ENCODE measurements around the gene AGAP4. TPM values are rescaled to one million over a fixed set of nuclear protein-coding genes. Genes with fewer than 3 reads are reported as not detected.
A peak's percentile ranks its signal among the peaks of the same experiment; 100 is the strongest.
"Not testable (repeated sequence)": the region's sequence is repeated elsewhere in the genome, so short reads cannot be mapped to it uniquely, and the experiment has no call there.

AGAP4 gene
- total RNA-seq, 1 experiment from 2014 or later: 21.2 TPM

DNA sequence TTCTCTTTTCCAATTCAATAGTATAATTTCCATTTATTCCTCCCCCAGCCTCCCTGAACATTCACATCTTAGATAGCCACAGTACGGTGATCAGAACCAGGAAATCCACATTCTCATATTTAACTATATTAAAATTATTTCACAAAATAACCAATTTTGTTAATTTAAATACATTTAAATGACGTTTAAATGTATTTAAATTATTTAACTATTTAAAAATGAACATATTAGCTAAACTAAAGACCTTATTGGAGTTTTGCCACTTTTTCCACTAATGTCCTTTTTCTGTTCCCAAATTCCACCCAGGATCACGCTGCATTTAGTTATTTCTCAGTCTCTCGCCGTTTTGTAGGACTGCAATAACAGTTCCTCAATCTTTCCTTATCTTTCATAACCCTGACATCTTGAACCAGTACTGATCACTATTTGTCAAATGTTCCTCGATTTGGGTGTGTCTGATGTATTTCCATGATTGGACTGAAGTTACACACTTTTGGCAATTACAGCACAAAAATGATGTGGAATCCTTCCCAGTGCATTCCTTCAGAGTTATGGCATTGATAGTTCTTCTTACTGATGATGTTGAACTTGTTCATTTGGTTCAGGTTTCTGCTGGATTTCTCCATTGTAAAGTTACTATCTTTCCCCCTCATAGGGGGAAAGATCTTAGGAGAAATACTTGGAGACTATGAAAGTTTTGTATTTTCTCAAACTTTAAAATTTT is 27.0 kb downstream of the AGAP4 start:
- H3K27me3 Mint-ChIP-seq (ENCODE audit: low read depth); ATAC-seq; POLR2A ChIA-PET; H3K27ac Mint-ChIP-seq; CTCF ChIA-PET; DNase-seq (ENCODE audit: low spot score); H3K4me3 Mint-ChIP-seq; H3K36me3 Mint-ChIP-seq; H3K4me1 Mint-ChIP-seq: not testable (repeated sequence)
- TF ChIP-seq HMGA2 (CRISPR knock-in tag; IDR thresholded peaks at IDR 0.05): peak; percentile 57; the same call in 1 of the 2 replicates
- peaks cover 20% of the 10 kb centered on the region for H3K9me3 Mint-ChIP-seq

DNA sequence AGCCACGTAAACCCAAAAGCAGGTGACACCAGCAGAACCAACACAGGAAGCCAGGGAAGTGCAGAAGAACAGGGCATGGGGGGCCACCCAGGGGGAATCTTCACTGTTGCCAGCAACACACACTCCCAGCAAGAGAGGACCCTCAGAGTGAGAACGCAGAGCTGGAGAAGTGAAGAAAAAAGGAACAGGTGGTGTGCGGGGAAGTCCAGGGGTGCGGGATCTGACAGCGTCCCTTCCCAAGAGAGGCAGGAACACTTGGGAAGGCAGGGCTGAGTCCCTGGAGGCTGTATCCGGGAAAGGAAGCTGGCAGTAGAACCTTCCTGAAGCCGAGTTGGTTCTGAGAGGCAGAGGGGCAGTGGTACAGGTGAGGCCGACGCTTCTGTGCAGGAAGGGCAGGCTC is 27.7 kb downstream of the AGAP4 start:
- CTCF ChIA-PET: no interaction called here
- H3K27ac Mint-ChIP-seq: no peak overlapping the region

DNA sequence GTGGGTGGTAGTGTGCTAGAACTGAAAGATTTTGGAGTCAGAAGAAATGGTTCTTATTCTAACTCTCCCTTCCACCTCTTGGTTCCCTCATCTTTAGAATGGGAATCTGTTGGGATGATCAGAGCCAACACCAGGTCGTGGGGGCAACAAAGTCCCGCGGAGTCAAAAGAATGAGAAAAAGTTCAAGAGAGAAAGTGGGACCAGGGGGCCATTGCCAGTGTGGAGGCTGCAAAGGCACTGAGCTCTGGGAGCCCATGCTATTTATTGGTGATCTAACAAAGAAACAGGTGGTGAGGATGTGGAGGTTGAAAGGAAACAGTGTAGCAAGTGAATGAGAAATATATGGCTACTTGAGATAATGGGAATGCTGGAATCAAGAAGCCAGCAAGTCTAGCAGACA is 29.4 kb downstream of the AGAP4 start:
- Mint-ChIP-seq H3K27me3 (ENCODE audit: low read depth) (no peaks in the 10 kb centered on the region), H3K9me3 (peaks cover 20% of the 10 kb centered on the region), H3K4me3 (no peak overlapping the region), H3K36me3 (peaks cover 8% of the 10 kb centered on the region), H3K4me1 (0 out of 2 replicates have a peak, but pooled peaks cover 3% of the 10 kb centered on the region), H3K27ac (no peak overlapping the region)
- no peak for TF ChIP-seq CREB1 (CRISPR knock-in tag; IDR thresholded peaks at IDR 0.05)
- TF ChIP-seq, protein P1, sequence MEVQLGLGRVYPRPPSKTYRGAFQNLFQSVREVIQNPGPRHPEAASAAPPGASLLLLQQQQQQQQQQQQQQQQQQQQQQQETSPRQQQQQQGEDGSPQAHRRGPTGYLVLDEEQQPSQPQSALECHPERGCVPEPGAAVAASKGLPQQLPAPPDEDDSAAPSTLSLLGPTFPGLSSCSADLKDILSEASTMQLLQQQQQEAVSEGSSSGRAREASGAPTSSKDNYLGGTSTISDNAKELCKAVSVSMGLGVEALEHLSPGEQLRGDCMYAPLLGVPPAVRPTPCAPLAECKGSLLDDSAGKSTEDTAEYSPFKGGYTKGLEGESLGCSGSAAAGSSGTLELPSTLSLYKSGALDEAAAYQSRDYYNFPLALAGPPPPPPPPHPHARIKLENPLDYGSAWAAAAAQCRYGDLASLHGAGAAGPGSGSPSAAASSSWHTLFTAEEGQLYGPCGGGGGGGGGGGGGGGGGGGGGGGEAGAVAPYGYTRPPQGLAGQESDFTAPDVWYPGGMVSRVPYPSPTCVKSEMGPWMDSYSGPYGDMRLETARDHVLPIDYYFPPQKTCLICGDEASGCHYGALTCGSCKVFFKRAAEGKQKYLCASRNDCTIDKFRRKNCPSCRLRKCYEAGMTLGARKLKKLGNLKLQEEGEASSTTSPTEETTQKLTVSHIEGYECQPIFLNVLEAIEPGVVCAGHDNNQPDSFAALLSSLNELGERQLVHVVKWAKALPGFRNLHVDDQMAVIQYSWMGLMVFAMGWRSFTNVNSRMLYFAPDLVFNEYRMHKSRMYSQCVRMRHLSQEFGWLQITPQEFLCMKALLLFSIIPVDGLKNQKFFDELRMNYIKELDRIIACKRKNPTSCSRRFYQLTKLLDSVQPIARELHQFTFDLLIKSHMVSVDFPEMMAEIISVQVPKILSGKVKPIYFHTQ (CRISPR knock-in tag; IDR thresholded peaks at IDR 0.05): no peak
- TF ChIP-seq ZNF317 (CRISPR knock-in tag; IDR thresholded peaks at IDR 0.05; ENCODE audit: borderline replicate concordance, low read depth): no peak
- TF ChIP-seq NR3C1 (CRISPR knock-in tag; conservative IDR thresholded peaks at IDR 0.05; ENCODE audit: low read depth): no peak
- TF ChIP-seq, protein P2, sequence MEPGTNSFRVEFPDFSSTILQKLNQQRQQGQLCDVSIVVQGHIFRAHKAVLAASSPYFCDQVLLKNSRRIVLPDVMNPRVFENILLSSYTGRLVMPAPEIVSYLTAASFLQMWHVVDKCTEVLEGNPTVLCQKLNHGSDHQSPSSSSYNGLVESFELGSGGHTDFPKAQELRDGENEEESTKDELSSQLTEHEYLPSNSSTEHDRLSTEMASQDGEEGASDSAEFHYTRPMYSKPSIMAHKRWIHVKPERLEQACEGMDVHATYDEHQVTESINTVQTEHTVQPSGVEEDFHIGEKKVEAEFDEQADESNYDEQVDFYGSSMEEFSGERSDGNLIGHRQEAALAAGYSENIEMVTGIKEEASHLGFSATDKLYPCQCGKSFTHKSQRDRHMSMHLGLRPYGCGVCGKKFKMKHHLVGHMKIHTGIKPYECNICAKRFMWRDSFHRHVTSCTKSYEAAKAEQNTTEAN (CRISPR knock-in tag; IDR thresholded peaks at IDR 0.05): no peak
- no peak for TF ChIP-seq MXD4 (CRISPR knock-in tag; IDR thresholded peaks at IDR 0.05; ENCODE audit: borderline replicate concordance)
- TF ChIP-seq, protein P3, sequence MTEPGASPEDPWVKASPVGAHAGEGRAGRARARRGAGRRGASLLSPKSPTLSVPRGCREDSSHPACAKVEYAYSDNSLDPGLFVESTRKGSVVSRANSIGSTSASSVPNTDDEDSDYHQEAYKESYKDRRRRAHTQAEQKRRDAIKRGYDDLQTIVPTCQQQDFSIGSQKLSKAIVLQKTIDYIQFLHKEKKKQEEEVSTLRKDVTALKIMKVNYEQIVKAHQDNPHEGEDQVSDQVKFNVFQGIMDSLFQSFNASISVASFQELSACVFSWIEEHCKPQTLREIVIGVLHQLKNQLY (CRISPR knock-in tag; IDR thresholded peaks at IDR 0.05): no peak
- no peak for TF ChIP-seq TEAD4 (CRISPR knock-in tag; IDR thresholded peaks at IDR 0.05)
- POLR2A ChIA-PET: no interaction called here
- DNase-seq (ENCODE audit: low spot score): no peak
- CTCF ChIA-PET: no interaction called here
- no peak for ATAC-seq

More for the DNA sequence above, 27.7 kb downstream of the AGAP4 start:
- H3K36me3 Mint-ChIP-seq: peaks cover 8% of the 10 kb centered on the region
- no peaks in the 10 kb centered on the region for H3K27me3 Mint-ChIP-seq (ENCODE audit: low read depth)
- peaks cover 20% of the 10 kb centered on the region for H3K9me3 Mint-ChIP-seq
- DNase-seq (ENCODE audit: low spot score) (no peak), ATAC-seq (no peak)
- 0 out of 2 replicates have a peak, but pooled peaks cover under 1% of the 10 kb centered on the region for H3K4me1 Mint-ChIP-seq
- no peak overlapping the region for H3K4me3 Mint-ChIP-seq
- TF ChIP-seq, protein P2 (CRISPR knock-in tag; IDR thresholded peaks at IDR 0.05): no peak
- no peak for TF ChIP-seq NR1H2 (CRISPR knock-in tag; IDR thresholded peaks at IDR 0.05)
- TF ChIP-seq, protein P4, sequence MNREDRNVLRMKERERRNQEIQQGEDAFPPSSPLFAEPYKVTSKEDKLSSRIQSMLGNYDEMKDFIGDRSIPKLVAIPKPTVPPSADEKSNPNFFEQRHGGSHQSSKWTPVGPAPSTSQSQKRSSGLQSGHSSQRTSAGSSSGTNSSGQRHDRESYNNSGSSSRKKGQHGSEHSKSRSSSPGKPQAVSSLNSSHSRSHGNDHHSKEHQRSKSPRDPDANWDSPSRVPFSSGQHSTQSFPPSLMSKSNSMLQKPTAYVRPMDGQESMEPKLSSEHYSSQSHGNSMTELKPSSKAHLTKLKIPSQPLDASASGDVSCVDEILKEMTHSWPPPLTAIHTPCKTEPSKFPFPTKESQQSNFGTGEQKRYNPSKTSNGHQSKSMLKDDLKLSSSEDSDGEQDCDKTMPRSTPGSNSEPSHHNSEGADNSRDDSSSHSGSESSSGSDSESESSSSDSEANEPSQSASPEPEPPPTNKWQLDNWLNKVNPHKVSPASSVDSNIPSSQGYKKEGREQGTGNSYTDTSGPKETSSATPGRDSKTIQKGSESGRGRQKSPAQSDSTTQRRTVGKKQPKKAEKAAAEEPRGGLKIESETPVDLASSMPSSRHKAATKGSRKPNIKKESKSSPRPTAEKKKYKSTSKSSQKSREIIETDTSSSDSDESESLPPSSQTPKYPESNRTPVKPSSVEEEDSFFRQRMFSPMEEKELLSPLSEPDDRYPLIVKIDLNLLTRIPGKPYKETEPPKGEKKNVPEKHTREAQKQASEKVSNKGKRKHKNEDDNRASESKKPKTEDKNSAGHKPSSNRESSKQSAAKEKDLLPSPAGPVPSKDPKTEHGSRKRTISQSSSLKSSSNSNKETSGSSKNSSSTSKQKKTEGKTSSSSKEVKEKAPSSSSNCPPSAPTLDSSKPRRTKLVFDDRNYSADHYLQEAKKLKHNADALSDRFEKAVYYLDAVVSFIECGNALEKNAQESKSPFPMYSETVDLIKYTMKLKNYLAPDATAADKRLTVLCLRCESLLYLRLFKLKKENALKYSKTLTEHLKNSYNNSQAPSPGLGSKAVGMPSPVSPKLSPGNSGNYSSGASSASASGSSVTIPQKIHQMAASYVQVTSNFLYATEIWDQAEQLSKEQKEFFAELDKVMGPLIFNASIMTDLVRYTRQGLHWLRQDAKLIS (CRISPR knock-in tag; IDR thresholded peaks at IDR 0.05; ENCODE audit: borderline replicate concordance): no peak
- no peak for TF ChIP-seq ATF1 (CRISPR knock-in tag; IDR thresholded peaks at IDR 0.05)
- no peak for TF ChIP-seq NFATC4 (CRISPR knock-in tag; IDR thresholded peaks at IDR 0.05)
- TF ChIP-seq IRF2 (CRISPR knock-in tag; IDR thresholded peaks at IDR 0.05; ENCODE audit: borderline replicate concordance, low read depth): no peak
- POLR2A ChIA-PET: no interaction called here
